Measurements from ENCODE around the gene OR13C3. TPM values are rescaled to one million over a fixed set of nuclear protein-coding genes. Genes with fewer than 3 reads are reported as not detected.

OR13C3 gene
- total and polyA plus RNA-seq, 2 experiments from 2014 or later = not detected

- DNase-seq = no peak
- in situ Hi-C loops (cut with MboI) = no loop called here
Observed at GRCh38 chr9:104514901-104515300, 21.8 kb downstream of the OR13C3 start.

GRCh38 chr9:104506565-104506964, 30.1 kb downstream of the OR13C3 start:
- H3K9me3 ChIP-seq (ENCODE audit: low read depth) = no peaks in the 10 kb centered on the region
- no peaks in the 10 kb centered on the region for H3K79me2 ChIP-seq (ENCODE audit: insufficient read depth)
- no peak overlapping the region for H3K9ac ChIP-seq
- H3F3A ChIP-seq (ENCODE audit: insufficient read depth) = no peaks in the 10 kb centered on the region
- no peak for DNase-seq
- H3K27ac ChIP-seq = no peak overlapping the region
- H3K36me3 ChIP-seq (ENCODE audit: low read depth) = no peaks in the 10 kb centered on the region
- H3K4me1 ChIP-seq (ENCODE audit: insufficient read depth) = no peaks in the 10 kb centered on the region
- TF ChIP-seq EZH2phosphoT487 (IDR thresholded peaks at IDR 0.05; ENCODE audit: insufficient read depth, low read depth) (no peak), EZH2 (IDR thresholded peaks at IDR 0.05; ENCODE audit: insufficient read depth, poor library complexity, severe bottlenecking) (no peak)
- no peak overlapping the region for H2AFZ ChIP-seq
- no peaks in the 10 kb centered on the region for H4K20me1 ChIP-seq (ENCODE audit: insufficient read depth)
- no peak overlapping the region for H3K4me3 ChIP-seq
- H3K9me2 ChIP-seq (ENCODE audit: insufficient read depth) = no peaks in the 10 kb centered on the region
- in situ Hi-C loops (cut with MboI) = no loop called here
- H3K27me3 ChIP-seq (replicated peaks; ENCODE audit: insufficient read depth) = no peaks in the 10 kb centered on the region
- no peak overlapping the region for H3K4me2 ChIP-seq (ENCODE audit: unreplicated experiment)

More at GRCh38 chr9:104514901-104515300, 21.8 kb downstream of the OR13C3 start:
- no peaks in the 10 kb centered on the region for H3K27me3 ChIP-seq (replicated peaks; ENCODE audit: insufficient read depth)
- no peak overlapping the region for H3K9ac ChIP-seq
- H3K4me2 ChIP-seq (ENCODE audit: unreplicated experiment) = no peak overlapping the region
- no peak overlapping the region for H2AFZ ChIP-seq
- H3K79me2 ChIP-seq (ENCODE audit: insufficient read depth) = no peaks in the 10 kb centered on the region
- 39 to 46% methylated on average over 5 of the region's 5 CpGs for WGBS, 2 experiments (ENCODE audit: low coverage in 1 of 2, low lambda C conversion rate in 2 of 2, missing lambda C conversion rate in 2 of 2)
- H3K27ac ChIP-seq = no peak overlapping the region
- TF ChIP-seq EZH2 (IDR thresholded peaks at IDR 0.05; ENCODE audit: insufficient read depth, poor library complexity, severe bottlenecking) (no peak), EZH2phosphoT487 (IDR thresholded peaks at IDR 0.05; ENCODE audit: insufficient read depth, low read depth) (no peak)
- no peaks in the 10 kb centered on the region for H3K9me2 ChIP-seq (ENCODE audit: insufficient read depth)
- no peaks in the 10 kb centered on the region for H4K20me1 ChIP-seq (ENCODE audit: insufficient read depth)
- no peaks in the 10 kb centered on the region for H3K4me1 ChIP-seq (ENCODE audit: insufficient read depth)
- no peaks in the 10 kb centered on the region for H3K36me3 ChIP-seq (ENCODE audit: low read depth)
- H3F3A ChIP-seq (ENCODE audit: insufficient read depth) = no peaks in the 10 kb centered on the region
- no peaks in the 10 kb centered on the region for H3K9me3 ChIP-seq (ENCODE audit: low read depth)
- no peak overlapping the region for H3K4me3 ChIP-seq

DNA sequence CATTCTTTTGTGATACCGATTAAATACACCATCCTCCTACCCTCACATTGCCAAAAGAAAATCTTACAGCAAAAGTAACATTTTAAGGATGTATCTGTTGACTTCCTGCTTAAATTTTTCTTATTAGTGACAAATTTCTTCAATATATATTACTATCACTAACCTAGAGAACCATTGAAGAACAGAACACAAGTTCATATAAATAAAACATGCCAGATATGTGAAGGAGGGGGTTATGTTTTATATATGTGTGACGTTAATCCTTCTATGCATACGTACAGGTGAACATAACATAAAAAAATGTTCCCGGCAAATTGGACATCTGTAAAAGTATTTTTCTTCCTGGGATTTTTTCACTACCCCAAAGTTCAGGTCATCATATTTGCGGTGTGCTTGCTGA, 32.7 kb downstream of the OR13C3 start, which contains the start of gene OR13F1:
Gene OR13F1, plus strand, starts transcription at position 301 of the 400 bp plus-strand sequence. Its CDS starts 0 bp downstream, at position 301.
- Histone ChIP-seq H3K9ac (no peak within 1 kb of the TSS), H3K4me2 (ENCODE audit: unreplicated experiment) (no peak within 1 kb of the TSS), H3K4me3 (no peak within 1 kb of the TSS), H2AFZ (no peak within 1 kb of the TSS), H3K9me3 (ENCODE audit: low read depth) (no peaks in the 10 kb centered on the region), H3F3A (ENCODE audit: insufficient read depth) (no peaks in the 10 kb centered on the region), H4K20me1 (ENCODE audit: insufficient read depth) (no peaks in the 10 kb centered on the region), H3K9me2 (ENCODE audit: insufficient read depth) (no peaks in the 10 kb centered on the region), H3K4me1 (ENCODE audit: insufficient read depth) (no peaks in the 10 kb centered on the region), H3K27me3 (replicated peaks; ENCODE audit: insufficient read depth) (no peaks in the 10 kb centered on the region), H3K36me3 (ENCODE audit: low read depth) (no peaks in the 10 kb centered on the region), H3K27ac (no peak within 1 kb of the TSS), H3K79me2 (ENCODE audit: insufficient read depth) (no peaks in the 10 kb centered on the region)
- 56 to 60% methylated on average over 5 of the region's 5 CpGs for WGBS, 2 experiments (ENCODE audit: low coverage in 1 of 2, low lambda C conversion rate in 2 of 2, missing lambda C conversion rate in 2 of 2)
- no peak for TF ChIP-seq EZH2 (IDR thresholded peaks at IDR 0.05; ENCODE audit: insufficient read depth, poor library complexity, severe bottlenecking)
- in situ Hi-C loops (cut with MboI) = no loop called here
- DNase-seq = no peak

- DNase-seq = no peak
- Histone ChIP-seq H3F3A (ENCODE audit: insufficient read depth) (no peaks in the 10 kb centered on the region), H3K9me2 (ENCODE audit: insufficient read depth) (no peaks in the 10 kb centered on the region), H4K20me1 (ENCODE audit: insufficient read depth) (no peaks in the 10 kb centered on the region), H3K36me3 (ENCODE audit: low read depth) (no peaks in the 10 kb centered on the region), H2AFZ (no peak overlapping the region), H3K27ac (no peak overlapping the region), H3K4me2 (ENCODE audit: unreplicated experiment) (no peak overlapping the region), H3K9ac (no peak overlapping the region), H3K79me2 (ENCODE audit: insufficient read depth) (no peaks in the 10 kb centered on the region), H3K4me1 (ENCODE audit: insufficient read depth) (no peaks in the 10 kb centered on the region), H3K4me3 (no peak overlapping the region), H3K27me3 (replicated peaks; ENCODE audit: insufficient read depth) (no peaks in the 10 kb centered on the region), H3K9me3 (ENCODE audit: low read depth) (no peaks in the 10 kb centered on the region)
- in situ Hi-C loops (cut with MboI) = no loop called here
- TF ChIP-seq EZH2 (IDR thresholded peaks at IDR 0.05; ENCODE audit: insufficient read depth, poor library complexity, severe bottlenecking) (no peak), EZH2phosphoT487 (IDR thresholded peaks at IDR 0.05; ENCODE audit: insufficient read depth, low read depth) (no peak)
Observed at GRCh38 chr9:104503440-104503839, 33.2 kb downstream of the OR13C3 start.

GRCh38 chr9:104494808-104495207, 41.8 kb downstream of the OR13C3 start:
- Histone ChIP-seq H3K9me3 (ENCODE audit: low read depth) (no peaks in the 10 kb centered on the region), H3K4me3 (no peak overlapping the region), H3K36me3 (ENCODE audit: low read depth) (no peaks in the 10 kb centered on the region), H3F3A (ENCODE audit: insufficient read depth) (no peaks in the 10 kb centered on the region), H3K79me2 (ENCODE audit: insufficient read depth) (no peaks in the 10 kb centered on the region), H3K27me3 (replicated peaks; ENCODE audit: insufficient read depth) (no peaks in the 10 kb centered on the region), H3K9me2 (ENCODE audit: insufficient read depth) (no peaks in the 10 kb centered on the region), H3K27ac (no peak overlapping the region), H3K4me2 (ENCODE audit: unreplicated experiment) (no peak overlapping the region), H3K4me1 (ENCODE audit: insufficient read depth) (no peaks in the 10 kb centered on the region), H4K20me1 (ENCODE audit: insufficient read depth) (no peaks in the 10 kb centered on the region), H2AFZ (no peak overlapping the region), H3K9ac (no peak overlapping the region)
- WGBS, 2 experiments (ENCODE audit: low coverage in 1 of 2, low lambda C conversion rate in 2 of 2, missing lambda C conversion rate in 2 of 2) = 3 to 6% methylated on average over 3 of the region's 3 CpGs
- TF ChIP-seq EZH2phosphoT487 (IDR thresholded peaks at IDR 0.05; ENCODE audit: insufficient read depth, low read depth) (no peak), EZH2 (IDR thresholded peaks at IDR 0.05; ENCODE audit: insufficient read depth, poor library complexity, severe bottlenecking) (no peak)
- in situ Hi-C loops (cut with MboI) = no loop called here
- peak; percentile 15 for DNase-seq

Other genes starting within 250 kb of the OR13C3 start
- gene OR13F1, start 32.6 kb downstream of the OR13C3 start, total RNA-seq (2014; rRNA removed; shearing (Covaris generic)) = not detected in 2 replicates
- gene OR13F1, start 32.6 kb downstream of the OR13C3 start, polyA plus RNA-seq (2016; fragmentation: Nextera tagmentation; extraction: Ambion mirVana) = not detected in 2 replicates
- gene OR13C4, start 9.6 kb downstream of the OR13C3 start, total RNA-seq (2014; rRNA removed; shearing (Covaris generic)) = not detected in 2 replicates
- gene OR13C4, start 9.6 kb downstream of the OR13C3 start, polyA plus RNA-seq (2016; fragmentation: Nextera tagmentation; extraction: Ambion mirVana) = not detected in 2 replicates
- gene OR13C8, start 32.3 kb upstream of the OR13C3 start, total RNA-seq (2014; rRNA removed; shearing (Covaris generic)) = not detected in 2 replicates
- not detected in 2 replicates for gene OR13C8, start 32.3 kb upstream of the OR13C3 start, polyA plus RNA-seq (2016; fragmentation: Nextera tagmentation; extraction: Ambion mirVana)
- gene OR13C5, start 62.6 kb upstream of the OR13C3 start, total RNA-seq (2014; rRNA removed; shearing (Covaris generic)) = not detected in 2 replicates
- gene OR13C5, start 62.6 kb upstream of the OR13C3 start, polyA plus RNA-seq (2016; fragmentation: Nextera tagmentation; extraction: Ambion mirVana) = not detected in 2 replicates
- gene OR13C2, start 68.8 kb upstream of the OR13C3 start, total RNA-seq (2014; rRNA removed; shearing (Covaris generic)) = not detected in 2 replicates
- gene OR13C2, start 68.8 kb upstream of the OR13C3 start, polyA plus RNA-seq (2016; fragmentation: Nextera tagmentation; extraction: Ambion mirVana) = not detected in 2 replicates
- gene OR13C9, start 81.3 kb upstream of the OR13C3 start, total RNA-seq (2014; rRNA removed; shearing (Covaris generic)) = not detected in 2 replicates
- gene OR13C9, start 81.3 kb upstream of the OR13C3 start, polyA plus RNA-seq (2016; fragmentation: Nextera tagmentation; extraction: Ambion mirVana) = not detected in 2 replicates
- not detected in 2 replicates for gene OR13D1, start 157.7 kb upstream of the OR13C3 start, total RNA-seq (2014; rRNA removed; shearing (Covaris generic))
- not detected in 2 replicates for gene OR13D1, start 157.7 kb upstream of the OR13C3 start, polyA plus RNA-seq (2016; fragmentation: Nextera tagmentation; extraction: Ambion mirVana)
- gene NIPSNAP3A, start 210.8 kb upstream of the OR13C3 start, total RNA-seq (2014; rRNA removed; shearing (Covaris generic)) = 52.6 and 55.3 TPM in 2 replicates
- gene NIPSNAP3A, start 210.8 kb upstream of the OR13C3 start, polyA plus RNA-seq (2016; fragmentation: Nextera tagmentation; extraction: Ambion mirVana) = 64.2 and 66.2 TPM in 2 replicates
- 0.54 and 5.9 TPM in 2 replicates for gene NIPSNAP3B, start 227.3 kb upstream of the OR13C3 start, total RNA-seq (2014; rRNA removed; shearing (Covaris generic))
- 1.6 and 2.1 TPM in 2 replicates for gene NIPSNAP3B, start 227.3 kb upstream of the OR13C3 start, polyA plus RNA-seq (2016; fragmentation: Nextera tagmentation; extraction: Ambion mirVana)